NT2/D1 (cell line): ENCODE results near the gene VWA2.

Source experiments
- DNase-seq: peaks from one replicate; pipeline ENCODE4 v3.0.0-alpha.2; 2011; ENCODE audit warnings: low read depth, low spot score
- H3K27me3 ChIP-seq: 2 replicates; pipeline ENCODE4 v1.6.0; 2011; ENCODE audit warnings: mild to moderate bottlenecking; ENCODE audit not compliant: insufficient read length, insufficient read depth
- H3K36me3 ChIP-seq: 2 replicates; pipeline ENCODE4 v1.6.1; 2011; ENCODE audit warnings: mild to moderate bottlenecking, low read length, mixed read lengths; ENCODE audit not compliant: insufficient read depth, insufficient read length
- H3K4me1 ChIP-seq: 2 replicates; pipeline ENCODE4 v1.5.1; 2011; ENCODE audit not compliant: insufficient read depth, insufficient read length
- H3K4me3 ChIP-seq: 2 replicates; pipeline ENCODE4 v1.5.1; 2011; ENCODE audit warnings: low read depth; ENCODE audit not compliant: insufficient read length
- H3K9ac ChIP-seq: 2 replicates; pipeline ENCODE4 v1.6.0; 2011; ENCODE audit warnings: low read depth; ENCODE audit not compliant: insufficient read length
- H3K9me3 ChIP-seq: 2 replicates; pipeline ENCODE4 v1.5.1; 2011; ENCODE audit warnings: mild to moderate bottlenecking, low read length; ENCODE audit not compliant: insufficient read depth
- SUZ12 ChIP-seq: IDR thresholded peaks from 2 replicates; pipeline ENCODE4 v1.6.1; 2011; ENCODE audit not compliant: insufficient read length, insufficient read depth; ENCODE audit errors: extremely low read depth
- YY1 ChIP-seq: IDR thresholded peaks from 2 replicates; pipeline ENCODE4 v1.6.1; 2011; ENCODE audit not compliant: insufficient read length, insufficient read depth
- ZNF274 ChIP-seq: IDR thresholded peaks from 2 replicates; pipeline ENCODE4 v1.6.1; 2011; ENCODE audit warnings: mild to moderate bottlenecking, low read depth, low read length

VWA2 gene

GRCh38 chr10:114304571-114305421, 65.7 kb downstream of the VWA2 start:
- Histone ChIP-seq H3K27me3 (no peaks in the 10 kb centered on the region), H3K36me3 (peaks cover 28% of the 10 kb centered on the region), H3K9ac (peak overlapping the region; percentile 74), H3K4me3 (peak overlapping the region; percentile 49), H3K9me3 (no peaks in the 10 kb centered on the region), H3K4me1 (peaks cover 5% of the 10 kb centered on the region)
- TF ChIP-seq SUZ12 (no peak), YY1 (no peak), ZNF274 (no peak)
- peak; percentile 49 for DNase-seq

- H3K4me1 ChIP-seq = peaks cover 5% of the 10 kb centered on the region
- peaks cover 21% of the 10 kb centered on the region for H3K36me3 ChIP-seq
- H3K9me3 ChIP-seq = no peaks in the 10 kb centered on the region
- TF ChIP-seq YY1 (no peak), ZNF274 (no peak), SUZ12 (no peak)
- no peak for DNase-seq
- no peak overlapping the region for H3K4me3 ChIP-seq
- H3K9ac ChIP-seq = no peak overlapping the region
- H3K27me3 ChIP-seq = no peaks in the 10 kb centered on the region
Observed at GRCh38 chr10:114305521-114305925, 66.5 kb downstream of the VWA2 start.

- DNase-seq = no peak
- Histone ChIP-seq H3K9ac (no peak overlapping the region), H3K9me3 (no peaks in the 10 kb centered on the region), H3K27me3 (no peaks in the 10 kb centered on the region), H3K4me3 (no peak overlapping the region), H3K36me3 (peaks cover 13% of the 10 kb centered on the region), H3K4me1 (peaks cover 5% of the 10 kb centered on the region)
- no peak for TF ChIP-seq SUZ12
- TF ChIP-seq ZNF274 = no peak
- TF ChIP-seq YY1 = no peak
Observed at GRCh38 chr10:114306116-114306973, 67.3 kb downstream of the VWA2 start.

- no peak overlapping the region for H3K9ac ChIP-seq
- no peaks in the 10 kb centered on the region for H3K27me3 ChIP-seq
- DNase-seq = no peak
- no peak overlapping the region for H3K4me3 ChIP-seq
- peaks cover 10% of the 10 kb centered on the region for H3K4me1 ChIP-seq
- no peaks in the 10 kb centered on the region for H3K9me3 ChIP-seq
- peaks cover 12% of the 10 kb centered on the region for H3K36me3 ChIP-seq
- TF ChIP-seq YY1 (no peak), SUZ12 (no peak), ZNF274 (no peak)
Observed at GRCh38 chr10:114307731-114308130, 68.7 kb downstream of the VWA2 start.

- no peak overlapping the region for H3K4me3 ChIP-seq
- no peak overlapping the region for H3K9ac ChIP-seq
- H3K4me1 ChIP-seq = peaks cover 10% of the 10 kb centered on the region
- TF ChIP-seq ZNF274 (no peak), YY1 (no peak), SUZ12 (no peak)
- H3K36me3 ChIP-seq = peaks cover 22% of the 10 kb centered on the region
- no peak for DNase-seq
- H3K27me3 ChIP-seq = no peaks in the 10 kb centered on the region
- no peaks in the 10 kb centered on the region for H3K9me3 ChIP-seq
Observed at GRCh38 chr10:114308531-114309363, 69.7 kb downstream of the VWA2 start.

- Histone ChIP-seq H3K9me3 (no peaks in the 10 kb centered on the region), H3K9ac (no peak overlapping the region), H3K4me3 (no peak overlapping the region), H3K4me1 (peaks cover 10% of the 10 kb centered on the region), H3K27me3 (no peaks in the 10 kb centered on the region), H3K36me3 (peaks cover 28% of the 10 kb centered on the region)
- no peak for DNase-seq
- TF ChIP-seq YY1 (no peak), ZNF274 (no peak), SUZ12 (no peak)
Observed at GRCh38 chr10:114309364-114309651, 70.3 kb downstream of the VWA2 start.
